ENCODE data around the gene FHOD3.

DNA sequence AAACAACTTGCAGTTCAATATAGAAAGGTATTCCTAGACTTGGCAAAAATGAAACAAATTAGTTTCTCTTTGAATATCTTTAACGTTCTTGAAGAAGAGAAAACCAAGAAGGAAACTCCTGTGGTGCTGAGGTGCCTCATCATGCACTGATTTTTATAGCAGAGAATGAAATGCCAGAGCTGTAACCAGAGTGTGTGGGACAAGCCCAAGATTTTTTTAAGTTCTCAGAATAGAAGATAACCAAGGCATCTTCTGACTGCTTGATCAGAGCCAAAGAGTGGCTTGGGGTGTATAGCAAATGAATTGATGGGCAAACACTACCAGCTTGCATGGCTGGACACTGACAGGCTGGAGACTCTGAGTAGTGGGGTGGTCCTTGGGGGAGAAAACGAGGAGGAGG lies 7.9 kb downstream of the FHOD3 start:
- no peak for TF ChIP-seq POLR2A (IDR thresholded peaks at IDR 0.05)
- TF ChIP-seq, protein P1, sequence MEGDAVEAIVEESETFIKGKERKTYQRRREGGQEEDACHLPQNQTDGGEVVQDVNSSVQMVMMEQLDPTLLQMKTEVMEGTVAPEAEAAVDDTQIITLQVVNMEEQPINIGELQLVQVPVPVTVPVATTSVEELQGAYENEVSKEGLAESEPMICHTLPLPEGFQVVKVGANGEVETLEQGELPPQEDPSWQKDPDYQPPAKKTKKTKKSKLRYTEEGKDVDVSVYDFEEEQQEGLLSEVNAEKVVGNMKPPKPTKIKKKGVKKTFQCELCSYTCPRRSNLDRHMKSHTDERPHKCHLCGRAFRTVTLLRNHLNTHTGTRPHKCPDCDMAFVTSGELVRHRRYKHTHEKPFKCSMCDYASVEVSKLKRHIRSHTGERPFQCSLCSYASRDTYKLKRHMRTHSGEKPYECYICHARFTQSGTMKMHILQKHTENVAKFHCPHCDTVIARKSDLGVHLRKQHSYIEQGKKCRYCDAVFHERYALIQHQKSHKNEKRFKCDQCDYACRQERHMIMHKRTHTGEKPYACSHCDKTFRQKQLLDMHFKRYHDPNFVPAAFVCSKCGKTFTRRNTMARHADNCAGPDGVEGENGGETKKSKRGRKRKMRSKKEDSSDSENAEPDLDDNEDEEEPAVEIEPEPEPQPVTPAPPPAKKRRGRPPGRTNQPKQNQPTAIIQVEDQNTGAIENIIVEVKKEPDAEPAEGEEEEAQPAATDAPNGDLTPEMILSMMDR (IDR thresholded peaks at IDR 0.05): no peak
